ENCODE results near the gene EPHA3. TPM values are rescaled to one million over a fixed set of nuclear protein-coding genes. Genes with fewer than 3 reads are reported as not detected.

Gene EPHA3
- total RNA-seq, 4 donors from 2014 or later, result 0.85 to 1.4 (median 0.96) TPM

DNA sequence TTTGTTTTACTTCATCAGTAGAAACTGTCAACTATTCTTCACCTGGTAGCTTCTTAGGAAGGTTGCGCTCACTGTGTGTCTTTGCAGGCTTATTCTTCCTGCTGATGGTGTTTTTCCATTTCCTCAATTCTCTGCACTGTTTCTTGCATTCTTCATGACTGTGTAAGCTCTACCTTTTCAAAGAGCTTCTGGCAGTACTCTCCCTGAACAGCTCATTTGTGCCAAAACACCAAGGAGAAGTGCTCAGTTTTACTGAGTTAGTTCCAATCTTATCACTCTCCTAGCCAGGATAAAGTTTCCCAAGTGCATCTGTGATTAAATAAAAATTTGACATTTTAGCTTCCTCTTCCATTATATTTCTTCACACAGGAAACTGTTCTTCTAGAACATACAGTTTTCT lies 339.8 kb downstream of the EPHA3 start:
- TF ChIP-seq EP300 (IDR thresholded peaks at IDR 0.05), result no peak
- no peak for TF ChIP-seq POLR2A (IDR thresholded peaks at IDR 0.05)
- TF ChIP-seq, protein P1, sequence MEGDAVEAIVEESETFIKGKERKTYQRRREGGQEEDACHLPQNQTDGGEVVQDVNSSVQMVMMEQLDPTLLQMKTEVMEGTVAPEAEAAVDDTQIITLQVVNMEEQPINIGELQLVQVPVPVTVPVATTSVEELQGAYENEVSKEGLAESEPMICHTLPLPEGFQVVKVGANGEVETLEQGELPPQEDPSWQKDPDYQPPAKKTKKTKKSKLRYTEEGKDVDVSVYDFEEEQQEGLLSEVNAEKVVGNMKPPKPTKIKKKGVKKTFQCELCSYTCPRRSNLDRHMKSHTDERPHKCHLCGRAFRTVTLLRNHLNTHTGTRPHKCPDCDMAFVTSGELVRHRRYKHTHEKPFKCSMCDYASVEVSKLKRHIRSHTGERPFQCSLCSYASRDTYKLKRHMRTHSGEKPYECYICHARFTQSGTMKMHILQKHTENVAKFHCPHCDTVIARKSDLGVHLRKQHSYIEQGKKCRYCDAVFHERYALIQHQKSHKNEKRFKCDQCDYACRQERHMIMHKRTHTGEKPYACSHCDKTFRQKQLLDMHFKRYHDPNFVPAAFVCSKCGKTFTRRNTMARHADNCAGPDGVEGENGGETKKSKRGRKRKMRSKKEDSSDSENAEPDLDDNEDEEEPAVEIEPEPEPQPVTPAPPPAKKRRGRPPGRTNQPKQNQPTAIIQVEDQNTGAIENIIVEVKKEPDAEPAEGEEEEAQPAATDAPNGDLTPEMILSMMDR (IDR thresholded peaks at IDR 0.05), result no peak
- no peak for TF ChIP-seq POLR2AphosphoS5 (IDR thresholded peaks at IDR 0.05)
- no peak for DNase-seq (ENCODE audit: low spot score in 2 of 2)
- Histone ChIP-seq H3K36me3 (no peaks in the 10 kb centered on the region), H3K4me3 (no peak overlapping the region), H3K27ac (no peak overlapping the region), H3K27me3 (no peaks in the 10 kb centered on the region), H3K9me3 (peaks cover 5% of the 10 kb centered on the region), H3K4me1 (no peaks in the 10 kb centered on the region)
- 100% methylated on average over 1 of the region's 1 CpG for WGBS

- no peak for DNase-seq (ENCODE audit: low spot score in 2 of 2)
- no peaks in the 10 kb centered on the region for H3K36me3 ChIP-seq
- TF ChIP-seq, protein P1 (IDR thresholded peaks at IDR 0.05), result no peak
- no peak for TF ChIP-seq POLR2AphosphoS5 (IDR thresholded peaks at IDR 0.05)
- TF ChIP-seq EP300 (IDR thresholded peaks at IDR 0.05), result no peak
- TF ChIP-seq POLR2A (IDR thresholded peaks at IDR 0.05), result no peak
- H3K27me3 ChIP-seq, result no peaks in the 10 kb centered on the region
- no peaks in the 10 kb centered on the region for H3K4me1 ChIP-seq
- 94% methylated on average over 4 of the region's 4 CpGs for WGBS
- H3K9me3 ChIP-seq, result no peaks in the 10 kb centered on the region
- H3K4me3 ChIP-seq, result no peak overlapping the region
- H3K27ac ChIP-seq, result no peak overlapping the region
Observed at GRCh38 chr3:89449086-89449485, 341.7 kb downstream of the EPHA3 start.

DNA sequence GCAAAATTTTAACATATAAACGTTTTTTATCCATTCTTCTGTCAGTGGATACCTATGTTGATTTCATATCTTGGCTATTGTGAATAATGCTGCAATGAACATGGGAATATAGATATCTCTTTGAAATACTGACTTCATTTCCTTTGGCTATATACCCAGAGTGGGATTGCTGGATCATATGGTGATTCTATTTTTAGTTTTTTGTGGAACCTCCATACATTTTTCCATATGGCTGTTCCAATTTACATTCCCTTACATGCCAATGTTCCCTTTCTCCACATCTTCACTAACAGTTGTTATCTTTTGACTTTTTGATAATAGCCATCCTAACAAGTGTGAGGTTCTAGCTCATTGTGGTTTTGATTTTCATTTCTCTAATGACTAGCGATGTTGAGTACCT lies 344.6 kb downstream of the EPHA3 start:
- no peaks in the 10 kb centered on the region for H3K27me3 ChIP-seq
- DNase-seq (ENCODE audit: low spot score in 2 of 2), result no peak
- no peaks in the 10 kb centered on the region for H3K36me3 ChIP-seq
- TF ChIP-seq POLR2A (IDR thresholded peaks at IDR 0.05), result no peak
- H3K9me3 ChIP-seq, result no peaks in the 10 kb centered on the region
- H3K27ac ChIP-seq, result no peak overlapping the region
- no peaks in the 10 kb centered on the region for H3K4me1 ChIP-seq
- H3K4me3 ChIP-seq, result no peak overlapping the region
- WGBS, result 66% methylated on average over 2 of the region's 2 CpGs

DNA sequence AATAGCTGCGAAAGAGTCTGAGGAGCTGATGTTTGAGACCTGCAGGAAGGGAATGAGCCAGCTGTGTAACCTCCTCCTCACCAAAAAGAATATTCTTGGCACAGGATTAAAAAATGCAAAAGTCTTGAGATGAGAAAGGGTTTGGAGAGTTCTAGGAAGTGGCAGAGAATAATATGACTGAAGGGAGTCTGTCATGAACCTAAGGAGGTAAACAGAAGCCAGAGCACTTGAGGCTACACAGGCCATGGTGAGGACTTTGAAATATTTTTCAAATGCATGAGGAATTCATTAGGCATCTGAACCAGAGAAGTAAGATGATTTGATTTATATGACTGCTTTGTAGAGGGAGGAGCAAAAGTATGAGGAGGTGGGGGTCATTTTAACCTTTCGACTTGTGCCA lies 347.8 kb downstream of the EPHA3 start:
- H3K9me3 ChIP-seq, result no peaks in the 10 kb centered on the region
- no peaks in the 10 kb centered on the region for H3K36me3 ChIP-seq
- no peak overlapping the region for H3K27ac ChIP-seq
- 71% methylated on average over 2 of the region's 2 CpGs for WGBS
- no peak overlapping the region for H3K4me3 ChIP-seq
- no peak for DNase-seq (ENCODE audit: low spot score in 2 of 2)
- H3K27me3 ChIP-seq, result no peaks in the 10 kb centered on the region
- no peak for TF ChIP-seq POLR2AphosphoS5 (IDR thresholded peaks at IDR 0.05)
- TF ChIP-seq POLR2A (IDR thresholded peaks at IDR 0.05), result no peak
- TF ChIP-seq, protein P1 (IDR thresholded peaks at IDR 0.05), result no peak
- no peak for TF ChIP-seq EP300 (IDR thresholded peaks at IDR 0.05)
- no peaks in the 10 kb centered on the region for H3K4me1 ChIP-seq

GRCh38 chr3:89467898-89468363 lies 360.5 kb downstream of the EPHA3 start:
- no peak for DNase-seq (ENCODE audit: low spot score in 2 of 2)
- TF ChIP-seq, protein P1 (IDR thresholded peaks at IDR 0.05), result no peak
- no peak for TF ChIP-seq EP300 (IDR thresholded peaks at IDR 0.05)
- Histone ChIP-seq H3K4me3 (no peak overlapping the region), H3K36me3 (no peaks in the 10 kb centered on the region), H3K9me3 (no peaks in the 10 kb centered on the region), H3K27ac (no peak overlapping the region), H3K27me3 (no peaks in the 10 kb centered on the region), H3K4me1 (no peaks in the 10 kb centered on the region)
- 23% methylated on average over 4 of the region's 4 CpGs for WGBS

GRCh38 chr3:89472101-89472500 lies 364.7 kb downstream of the EPHA3 start:
- H3K36me3 ChIP-seq, result no peaks in the 10 kb centered on the region
- TF ChIP-seq POLR2AphosphoS5 (IDR thresholded peaks at IDR 0.05) (no peak), EP300 (IDR thresholded peaks at IDR 0.05) (no peak), POLR2A (IDR thresholded peaks at IDR 0.05) (no peak)
- TF ChIP-seq, protein P1 (IDR thresholded peaks at IDR 0.05), result no peak
- no peak overlapping the region for H3K27ac ChIP-seq
- no peak for DNase-seq (ENCODE audit: low spot score in 2 of 2)
- no peak overlapping the region for H3K4me3 ChIP-seq
- H3K27me3 ChIP-seq, result no peaks in the 10 kb centered on the region
- 78% methylated on average over 4 of the region's 4 CpGs for WGBS
- H3K4me1 ChIP-seq, result no peaks in the 10 kb centered on the region
- no peaks in the 10 kb centered on the region for H3K9me3 ChIP-seq

Data from suprapubic skin (tissue), 4 donors.